GM21786 (cell line): ENCODE results near the gene SEZ6.

Experiments used
- ATAC-seq: cut with Tn5 transposase; IDR thresholded peaks from one replicate; pipeline ENCODE4 v1.9.1; 2021; ENCODE audit not compliant: unreplicated experiment

SEZ6 gene

DNA sequence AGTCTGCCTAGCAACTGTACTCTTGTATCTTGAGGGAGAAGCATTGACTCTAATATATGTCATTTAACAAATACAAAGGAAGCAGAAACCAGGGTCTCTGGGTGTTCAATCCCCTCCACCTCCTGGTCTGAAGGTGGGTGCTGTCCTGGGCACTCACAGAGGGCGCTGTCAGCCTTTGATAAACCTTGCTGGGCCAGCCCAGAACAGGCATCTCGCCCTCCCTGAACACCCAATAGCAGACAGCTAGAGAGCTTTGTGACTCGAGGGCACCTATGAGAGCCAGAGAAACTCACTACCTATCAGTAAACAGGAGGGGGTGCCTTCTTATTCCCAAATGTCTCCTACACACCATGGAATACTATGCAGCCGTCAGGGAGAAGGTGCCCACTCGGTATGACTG lies 30.8 kb upstream of the SEZ6 start:
- no peak for ATAC-seq

- no peak for ATAC-seq
Measured at GRCh38 chr17:29034510-29034909, 28.7 kb upstream of the SEZ6 start.

GRCh38 chr17:29032857-29033197 lies 27.0 kb upstream of the SEZ6 start:
- ATAC-seq, result no peak

- no peak for ATAC-seq
Measured at GRCh38 chr17:29032013-29032856, 26.4 kb upstream of the SEZ6 start.

DNA sequence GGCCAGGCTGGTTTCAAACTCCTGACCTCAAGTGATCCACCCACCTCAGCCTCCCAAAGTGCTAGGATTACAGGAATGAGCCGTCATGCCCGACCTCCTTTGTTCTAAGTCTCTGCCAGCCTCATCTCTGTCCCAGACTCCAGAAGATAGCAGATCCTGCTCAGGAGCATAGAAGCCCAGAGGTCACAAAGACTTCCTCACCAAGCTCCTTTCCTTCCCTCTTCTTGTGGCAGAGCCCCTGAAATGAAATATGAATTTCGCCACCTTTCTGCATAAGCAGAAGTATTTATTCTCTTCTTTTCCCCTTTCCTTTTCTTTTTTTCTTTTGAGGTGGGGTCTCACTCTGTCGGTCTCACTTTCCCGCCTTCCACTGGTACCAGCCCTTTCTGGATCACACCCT lies 25.7 kb upstream of the SEZ6 start:
- ATAC-seq, result no peak

DNA sequence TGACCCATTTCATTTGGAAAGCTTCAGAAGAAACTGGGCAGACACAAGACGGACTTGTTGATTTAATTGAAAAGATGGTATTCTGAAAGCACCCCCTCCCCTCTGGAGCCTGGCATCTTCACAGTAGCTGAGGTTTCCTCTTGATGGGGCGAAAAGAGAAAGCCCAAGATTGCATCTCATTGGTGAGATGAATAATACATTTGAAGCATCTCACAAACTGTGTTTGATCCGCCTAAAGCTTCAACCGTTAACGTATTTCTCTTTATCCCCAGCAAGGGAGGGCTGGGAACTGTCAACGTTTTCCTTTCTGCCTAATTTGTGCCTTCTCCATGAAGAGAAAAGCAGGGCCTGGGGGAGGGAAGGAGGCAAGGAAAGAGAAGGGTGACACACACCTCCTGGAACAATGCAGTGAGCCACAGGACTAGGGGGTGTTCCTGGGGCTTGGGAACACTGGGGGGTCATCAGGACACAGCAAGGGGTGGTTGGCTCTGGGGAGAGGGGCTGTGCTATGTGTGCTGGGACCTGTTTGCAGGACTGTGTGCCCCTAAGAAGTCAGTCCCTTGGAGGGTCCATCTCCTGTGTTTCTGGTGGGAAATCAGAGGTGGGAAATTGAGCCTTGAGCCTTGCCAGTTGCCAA lies 18.6 kb upstream of the SEZ6 start:
- ATAC-seq, result no peak

- no peak for ATAC-seq
Measured at GRCh38 chr17:29022074-29022473, 16.2 kb upstream of the SEZ6 start.

- ATAC-seq, result no peak
Measured at GRCh38 chr17:29021226-29021625, 15.4 kb upstream of the SEZ6 start.

DNA sequence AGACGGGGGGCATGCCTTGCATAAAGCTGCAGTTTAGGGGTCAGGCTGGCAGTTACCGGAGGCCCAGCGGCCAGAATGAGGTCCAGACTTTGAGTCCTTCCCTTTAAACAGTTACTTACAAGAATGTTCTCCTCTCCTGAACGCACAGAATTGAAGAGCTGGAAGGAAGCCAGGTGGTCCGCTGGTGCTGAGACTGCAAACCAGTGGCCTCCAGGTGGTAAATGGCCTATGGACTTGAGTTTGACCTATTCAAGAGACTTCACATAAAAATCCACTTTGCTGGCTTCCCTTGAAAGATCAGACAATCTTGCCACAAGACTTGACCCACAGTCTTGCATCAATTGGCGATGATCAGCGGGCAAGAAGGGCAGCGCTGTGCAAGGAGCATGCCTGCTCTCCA lies 14.7 kb upstream of the SEZ6 start:
- ATAC-seq, result no peak

- ATAC-seq, result no peak
Measured at GRCh38 chr17:29019475-29020181, 13.8 kb upstream of the SEZ6 start.

DNA sequence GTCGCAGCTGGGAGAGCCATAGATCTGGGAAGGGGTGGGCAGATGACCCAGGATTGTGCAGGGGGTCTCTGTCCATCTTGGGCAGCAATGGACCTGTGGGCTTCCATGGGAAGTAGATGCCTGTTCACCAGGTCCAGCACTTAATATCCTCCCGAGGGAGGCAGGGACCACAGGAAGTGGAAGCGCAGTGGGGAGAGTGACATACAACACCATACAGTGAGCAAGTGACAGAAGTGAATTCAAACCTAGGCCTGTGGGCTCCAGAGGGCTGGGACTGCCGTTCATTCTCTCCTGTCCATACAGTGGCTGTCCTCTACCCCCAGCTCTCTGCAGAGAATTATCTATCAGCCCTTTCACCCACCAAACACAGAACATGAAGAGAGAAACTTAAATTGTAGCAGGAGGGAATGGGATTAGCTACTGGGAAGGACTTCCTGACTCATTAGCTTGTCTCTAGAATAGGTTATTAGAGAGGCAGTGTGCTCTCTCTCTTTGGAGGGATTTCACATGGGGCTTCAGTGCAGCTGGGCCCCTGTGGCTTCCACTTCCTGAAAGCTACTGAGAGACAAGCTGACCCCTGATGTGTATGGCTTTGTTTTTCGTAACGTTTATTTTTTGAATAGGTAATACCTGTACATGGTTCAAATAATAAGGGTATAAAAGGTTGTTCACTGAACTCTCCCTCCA lies 13.1 kb upstream of the SEZ6 start:
- no peak for ATAC-seq

DNA sequence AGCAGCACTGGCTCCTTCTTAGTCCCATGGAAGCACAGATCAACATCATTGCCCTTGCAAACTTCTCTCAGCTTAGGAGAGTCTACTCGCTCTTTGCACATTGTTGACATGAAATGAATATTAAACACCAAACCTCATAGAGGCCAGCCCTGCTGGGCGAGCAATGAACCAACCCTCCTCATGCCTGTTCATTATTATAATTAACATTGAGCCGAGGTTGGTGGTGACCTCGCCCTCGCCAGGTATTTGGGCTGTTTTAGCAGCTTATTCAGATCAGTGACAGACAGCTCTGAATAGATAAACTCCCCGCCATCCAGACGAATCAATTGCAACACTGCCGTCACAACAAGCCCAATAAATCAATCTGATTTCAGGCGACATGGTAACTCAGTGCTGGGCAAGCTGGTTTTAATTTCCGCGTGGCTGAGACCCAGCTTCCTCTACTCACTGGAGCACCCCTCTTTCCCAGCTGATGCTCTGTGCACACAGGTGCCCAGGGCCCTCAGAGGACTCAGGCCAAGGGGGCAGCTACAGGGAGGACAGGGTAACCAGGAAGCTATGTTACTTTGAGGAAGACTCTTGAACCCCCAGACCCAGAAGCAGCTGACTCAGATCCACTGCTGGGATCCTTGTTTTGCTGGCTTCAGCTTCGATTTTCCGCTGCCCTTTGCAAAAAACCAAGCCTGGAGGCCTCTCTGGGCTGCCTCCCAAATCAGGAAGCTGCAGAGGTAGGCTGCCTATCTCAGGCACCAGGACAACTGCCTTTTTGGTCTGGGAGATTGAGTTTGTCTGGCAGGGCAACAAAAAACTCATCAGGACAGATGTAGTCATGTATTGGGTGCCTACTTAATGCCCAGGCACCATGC lies 10.7 kb upstream of the SEZ6 start:
- no peak for ATAC-seq

DNA sequence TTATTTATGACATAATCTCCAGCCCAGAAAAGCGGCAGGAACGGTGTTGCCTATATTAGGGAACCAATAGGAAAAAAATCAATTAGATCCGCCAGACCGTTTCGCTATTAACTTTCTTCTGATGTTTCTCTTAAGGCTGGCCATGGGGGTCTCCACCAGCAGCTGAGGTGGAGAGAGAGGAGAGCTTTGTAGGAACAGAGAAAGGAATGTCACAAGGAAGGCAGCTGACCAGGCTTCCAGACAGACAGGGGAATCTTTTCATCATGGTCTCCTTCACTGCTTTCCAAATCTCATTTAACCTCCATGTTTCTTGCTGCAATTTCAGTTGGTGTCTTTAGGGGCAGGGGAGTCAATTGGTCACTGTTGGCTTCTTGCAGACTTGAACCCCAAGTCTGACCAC lies 8.9 kb upstream of the SEZ6 start:
- ATAC-seq, result no peak

GRCh38 chr17:29012535-29012934 lies 6.7 kb upstream of the SEZ6 start:
- ATAC-seq, result no peak

GRCh38 chr17:29010586-29010985 lies 4.8 kb upstream of the SEZ6 start:
- ATAC-seq, result no peak

DNA sequence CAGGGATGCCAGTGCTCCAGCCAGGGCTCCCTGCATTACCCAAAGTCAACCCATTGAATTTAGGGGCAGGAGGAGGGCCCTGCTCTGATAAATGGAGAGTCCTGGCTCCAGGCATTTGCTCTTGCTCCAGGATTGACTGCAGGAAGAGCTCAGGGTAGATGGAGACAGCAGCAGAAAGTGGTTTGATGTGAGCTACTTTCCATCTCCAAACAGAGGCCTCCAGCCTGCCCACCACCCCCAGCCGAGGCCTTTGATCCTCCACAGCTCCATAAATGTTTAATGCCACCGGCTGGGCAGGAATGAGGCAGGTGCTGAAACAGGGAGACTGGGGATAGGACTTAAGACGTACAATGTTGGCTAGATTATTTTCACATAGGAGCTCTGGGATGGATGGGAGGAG lies 4.3 kb upstream of the SEZ6 start:
- ATAC-seq, result no peak

DNA sequence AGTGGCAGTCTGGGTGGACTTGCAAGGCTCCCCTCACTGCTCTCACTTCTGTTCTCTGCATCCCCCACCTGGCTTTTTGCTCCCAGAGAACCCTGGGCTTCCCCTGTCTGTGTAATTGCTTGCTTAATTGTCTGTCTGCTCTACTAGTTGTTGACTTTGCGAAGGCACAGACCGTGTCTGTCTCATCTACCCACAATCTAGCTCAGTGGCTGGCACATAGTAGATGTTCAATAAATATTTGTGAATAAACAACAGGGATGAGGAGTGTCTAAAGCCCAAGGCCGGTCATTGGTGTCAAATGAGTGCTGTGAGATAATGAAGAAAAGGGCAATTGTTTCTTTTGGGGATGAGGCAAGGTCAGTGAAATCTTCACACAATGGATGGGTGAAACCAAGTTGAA lies 2.8 kb upstream of the SEZ6 start:
- no peak for ATAC-seq

DNA sequence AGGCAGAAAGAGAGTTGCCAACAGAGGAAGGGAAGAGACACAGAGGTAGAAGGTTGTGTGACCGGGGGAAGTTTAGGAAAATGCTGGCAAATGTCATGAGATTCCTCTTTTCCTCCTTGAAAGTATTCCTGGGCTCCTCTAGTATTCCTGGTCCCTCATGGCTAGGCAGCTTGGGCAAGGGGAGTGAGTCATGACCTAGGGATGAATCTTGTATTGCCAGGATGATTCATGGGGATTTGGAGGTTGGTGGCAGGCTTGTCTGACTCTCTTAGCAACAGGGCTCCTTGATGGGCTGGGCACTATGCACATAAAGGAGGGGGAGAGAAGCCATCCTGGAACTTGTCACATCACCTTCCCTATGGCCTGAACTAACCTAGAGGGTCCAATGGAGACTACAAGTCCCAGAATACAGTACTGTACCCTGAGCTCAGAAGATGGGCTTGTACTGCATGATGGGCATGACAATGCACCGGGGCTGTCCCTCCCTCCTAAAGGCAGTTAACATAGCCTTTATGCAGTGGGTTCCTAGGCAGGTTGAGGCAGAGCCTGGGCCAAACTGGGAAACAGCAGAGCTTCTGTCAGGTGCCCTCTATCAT lies 2.1 kb upstream of the SEZ6 start:
- no peak for ATAC-seq

DNA sequence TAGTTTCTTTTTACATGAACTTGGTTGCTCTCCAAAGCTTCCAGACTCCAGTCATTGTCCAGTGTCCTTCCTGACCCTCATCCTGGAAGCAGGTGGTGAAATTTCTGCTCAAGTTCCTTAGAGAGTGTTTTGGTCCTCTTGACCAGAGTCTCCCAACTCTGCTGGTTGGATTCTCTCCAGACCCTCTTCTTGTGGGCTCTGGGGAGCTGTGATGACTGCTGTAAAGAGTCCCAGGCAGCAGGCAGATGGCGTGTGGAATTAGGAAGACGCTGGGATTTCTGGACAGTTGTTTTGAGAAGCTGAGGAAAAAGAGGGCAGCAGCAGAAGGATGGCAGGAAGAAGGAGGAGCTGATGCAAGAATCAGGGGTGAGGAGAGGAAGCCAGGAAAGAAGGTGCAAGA lies 1.6 kb upstream of the SEZ6 start:
- no peak for ATAC-seq

DNA sequence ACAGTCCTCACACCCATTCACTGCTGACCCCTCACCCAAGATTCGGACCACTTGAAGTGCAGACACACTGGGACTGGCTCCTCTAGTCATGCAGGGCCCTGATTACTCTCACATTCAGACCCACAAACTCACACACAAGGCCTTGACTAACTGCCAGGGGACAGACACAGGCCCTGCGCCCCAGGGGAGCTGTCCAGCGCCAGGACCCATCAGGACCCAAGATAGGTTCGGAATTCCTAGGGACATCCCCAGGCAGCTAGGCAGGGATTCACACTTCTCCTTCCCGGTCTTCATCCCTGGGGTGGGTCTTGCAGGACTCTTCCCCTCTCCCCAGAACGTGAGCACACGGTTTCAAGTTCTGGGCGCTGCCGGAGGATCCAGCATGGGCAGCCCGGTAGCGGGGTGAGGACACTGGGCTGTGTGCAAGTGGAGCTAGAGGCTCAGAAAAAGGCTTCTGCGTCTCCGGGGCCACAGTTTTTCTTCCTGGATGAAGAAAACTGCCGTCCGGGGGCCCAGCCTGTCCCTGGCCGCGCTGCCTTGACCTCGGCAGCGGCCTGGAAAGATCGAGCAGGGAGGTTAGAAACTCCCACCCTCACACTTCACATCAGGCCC lies 1.6 kb downstream of the SEZ6 start:
- no peak for ATAC-seq
